AG04450 (cell line): ENCODE data around the gene GIPC2. TPM values are rescaled to one million over a fixed set of nuclear protein-coding genes. Genes with fewer than 3 reads are reported as not detected.
A peak's percentile ranks its signal among the peaks of the same experiment; 100 is the strongest.

Experiments
- CTCF ChIA-PET: fragments of 300-600, 350-600 bp; formaldehyde crosslinking; extraction: SDS; loops from one replicate; lab custom pipeline; 2022; ENCODE audit warnings: antibody characterized with exemption, inconsistent platforms; lab: Charles Lee
- POLR2A ChIA-PET: fragments of 350-600 bp; formaldehyde crosslinking; extraction: SDS; loops from one replicate; lab custom pipeline; 2021; ENCODE audit warnings: antibody characterized with exemption, inconsistent platforms; lab: Yijun Ruan, JAX
- DNase-seq: peaks from one replicate; pipeline ENCODE4 v3.0.0-alpha.2; 2011; ENCODE audit warnings: low read depth, low spot score
- H3K27ac ChIP-seq: one replicate; pipeline ENCODE4 v1.5.1; 2012; ENCODE audit warnings: low read depth, low read length, control low read depth
- H3K27me3 ChIP-seq: one replicate; pipeline ENCODE4 v1.6.0; 2012; ENCODE audit warnings: low read length; ENCODE audit not compliant: control insufficient read depth, insufficient read depth
- H3K4me3 ChIP-seq: 2 replicates; pipeline ENCODE4 v1.5.1; 2011; ENCODE audit warnings: mild to moderate bottlenecking, low read depth, low read length, control low read depth
- H3K9me3 ChIP-seq: 2 replicates; pipeline ENCODE4 v1.5.1; 2012; ENCODE audit warnings: low read length; ENCODE audit not compliant: control insufficient read depth, insufficient read depth
- polyA plus RNA-seq: library from polyadenylated mRNA; depleted of rRNA; stranded (reverse); fragments of >200 nt; gene quantifications from 2 replicates; pipeline ENCODE4 v1.2.3, GENCODE V29; 2011
- TF ChIP-seq, protein P1 (sequence below): IDR thresholded peaks from 2 replicates; pipeline ENCODE4 v1.5.1; 2011; ENCODE audit warnings: low read depth, low read length, control low read depth, inconsistent platforms

Gene GIPC2
- polyA plus RNA-seq, 1 experiment, result 0.09 TPM

GRCh38 chr1:78007677-78008341, 38.0 kb upstream of the GIPC2 start:
- Histone ChIP-seq H3K4me3 (peak overlapping the region; percentile 74), H3K27me3 (no peaks in the 10 kb centered on the region), H3K9me3 (no peaks in the 10 kb centered on the region), H3K27ac (no peak overlapping the region)
- no peak for DNase-seq
- TF ChIP-seq, protein P1, sequence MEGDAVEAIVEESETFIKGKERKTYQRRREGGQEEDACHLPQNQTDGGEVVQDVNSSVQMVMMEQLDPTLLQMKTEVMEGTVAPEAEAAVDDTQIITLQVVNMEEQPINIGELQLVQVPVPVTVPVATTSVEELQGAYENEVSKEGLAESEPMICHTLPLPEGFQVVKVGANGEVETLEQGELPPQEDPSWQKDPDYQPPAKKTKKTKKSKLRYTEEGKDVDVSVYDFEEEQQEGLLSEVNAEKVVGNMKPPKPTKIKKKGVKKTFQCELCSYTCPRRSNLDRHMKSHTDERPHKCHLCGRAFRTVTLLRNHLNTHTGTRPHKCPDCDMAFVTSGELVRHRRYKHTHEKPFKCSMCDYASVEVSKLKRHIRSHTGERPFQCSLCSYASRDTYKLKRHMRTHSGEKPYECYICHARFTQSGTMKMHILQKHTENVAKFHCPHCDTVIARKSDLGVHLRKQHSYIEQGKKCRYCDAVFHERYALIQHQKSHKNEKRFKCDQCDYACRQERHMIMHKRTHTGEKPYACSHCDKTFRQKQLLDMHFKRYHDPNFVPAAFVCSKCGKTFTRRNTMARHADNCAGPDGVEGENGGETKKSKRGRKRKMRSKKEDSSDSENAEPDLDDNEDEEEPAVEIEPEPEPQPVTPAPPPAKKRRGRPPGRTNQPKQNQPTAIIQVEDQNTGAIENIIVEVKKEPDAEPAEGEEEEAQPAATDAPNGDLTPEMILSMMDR, result no peak
- POLR2A ChIA-PET, result interaction anchor here (0.7 kb wide), 1 partner anchor 11 kb away, joined by 3 read pairs; no protein-coding TSS in a partner anchor
- CTCF ChIA-PET, result interaction anchor here (0.9 kb wide), 1 partner anchor 107 kb away, joined by 3 read pairs; no protein-coding TSS in a partner anchor

DNA sequence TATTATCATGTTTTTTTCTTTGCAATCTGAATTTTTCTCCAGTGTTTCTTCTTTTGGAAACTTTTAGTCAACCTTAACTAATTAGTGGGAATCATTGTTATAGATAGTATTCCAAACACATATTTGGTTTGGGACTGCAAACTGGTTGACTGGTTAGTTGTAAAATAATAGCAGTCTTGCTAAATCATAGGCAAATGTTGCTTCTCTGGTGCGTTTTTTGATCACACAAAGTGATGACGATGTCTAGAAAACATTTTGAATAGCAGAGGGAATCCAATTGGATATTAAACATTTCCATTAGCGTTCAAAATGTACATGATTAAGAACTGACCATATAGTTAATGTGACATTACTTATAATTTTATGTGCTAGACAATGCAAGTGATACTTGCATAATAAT, 36.5 kb upstream of the GIPC2 start:
- TF ChIP-seq, protein P1, result no peak
- CTCF ChIA-PET, result interaction anchor here (2.2 kb wide), 1 partner anchor 105 kb away, joined by 13 read pairs; no protein-coding TSS in a partner anchor
- Histone ChIP-seq H3K27ac (no peak overlapping the region), H3K4me3 (peak overlapping the region; percentile 0), H3K9me3 (no peaks in the 10 kb centered on the region), H3K27me3 (no peaks in the 10 kb centered on the region)
- DNase-seq, result no peak
- POLR2A ChIA-PET, result no interaction called here

GRCh38 chr1:78009836-78010235, 35.9 kb upstream of the GIPC2 start:
- Histone ChIP-seq H3K27ac (no peak overlapping the region), H3K9me3 (no peaks in the 10 kb centered on the region), H3K4me3 (no peak overlapping the region), H3K27me3 (no peaks in the 10 kb centered on the region)
- DNase-seq, result no peak
- ChIA-PET POLR2A (no interaction called here), CTCF (interaction anchor here (0.6 to 2.2 kb wide), 2 partner anchors 31 to 104 kb away, joined by 3 to 13 read pairs; partner anchors contain the start of gene FUBP1)
- TF ChIP-seq, protein P1, result no peak

DNA sequence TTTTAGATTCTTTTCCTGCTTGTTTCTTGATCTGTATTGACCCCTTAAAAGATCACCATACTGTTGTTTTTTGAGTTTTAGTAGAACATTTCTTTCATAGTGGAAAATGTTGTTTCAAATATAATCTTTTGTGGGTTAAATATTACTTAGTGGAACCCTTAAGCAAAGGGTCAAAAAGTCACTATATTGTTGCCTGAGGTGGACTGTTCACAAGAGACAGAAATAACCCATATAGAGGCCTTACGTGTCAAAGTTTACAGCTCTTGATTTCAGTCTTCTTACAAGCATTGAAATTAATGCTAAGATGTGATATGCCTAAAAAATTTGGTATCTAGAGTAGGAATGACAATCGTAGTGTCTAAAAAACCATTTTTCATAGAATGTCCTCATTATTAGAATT, 34.7 kb upstream of the GIPC2 start:
- no peak for DNase-seq
- TF ChIP-seq, protein P1, result no peak
- Histone ChIP-seq H3K27me3 (no peaks in the 10 kb centered on the region), H3K27ac (no peak overlapping the region), H3K4me3 (no peak overlapping the region), H3K9me3 (no peaks in the 10 kb centered on the region)
- CTCF ChIA-PET, result interaction anchor here (0.9 to 2.2 kb wide), 2 partner anchors 87 to 103 kb away, joined by 6 to 13 read pairs; no protein-coding TSS in a partner anchor
- POLR2A ChIA-PET, result interaction anchor here (0.7 kb wide), 2 partner anchors 8 to 18 kb away, joined by 3 to 4 read pairs; no protein-coding TSS in a partner anchor

DNA sequence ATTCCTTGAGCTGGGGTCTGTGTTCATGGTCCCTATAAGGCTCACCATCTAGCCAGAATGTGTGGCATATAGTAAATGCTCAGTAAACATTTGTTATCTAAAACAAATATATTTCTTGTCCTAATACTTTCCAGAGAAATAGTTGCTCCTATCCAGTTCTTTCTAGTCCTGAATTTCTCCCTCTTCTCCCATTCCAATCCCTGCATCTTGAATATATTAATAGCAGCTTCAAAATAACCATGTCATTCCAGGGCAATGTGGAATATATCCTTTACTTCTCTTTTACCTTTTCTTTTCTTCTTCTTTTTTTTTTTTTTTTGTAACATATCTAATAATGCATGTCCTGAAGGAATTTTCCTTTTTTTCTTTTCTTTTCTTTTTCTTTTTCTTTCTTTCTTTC, 30.6 kb upstream of the GIPC2 start:
- H3K9me3 ChIP-seq, result no peaks in the 10 kb centered on the region
- TF ChIP-seq, protein P1, result no peak
- H3K27me3 ChIP-seq, result no peaks in the 10 kb centered on the region
- H3K27ac ChIP-seq, result no peak overlapping the region
- DNase-seq, result no peak
- H3K4me3 ChIP-seq, result no peak overlapping the region
- ChIA-PET POLR2A (no interaction called here), CTCF (interaction anchor here (0.8 kb wide), 2 partner anchors 20 to 99 kb away, joined by 3 to 4 read pairs; no protein-coding TSS in a partner anchor)
